GM18909 (cell line): ENCODE results near the gene DOCK6.
"Not testable (repeated sequence)": the region's sequence is repeated elsewhere in the genome, so short reads cannot be mapped to it uniquely, and the experiment has no call there.

ENCODE experiments used
- ATAC-seq: cut with Tn5 transposase; IDR thresholded peaks from one replicate; pipeline ENCODE4 v1.9.1; 2021; ENCODE audit warnings: mild to moderate bottlenecking; ENCODE audit not compliant: unreplicated experiment, poor library complexity

The DOCK6 gene

DNA sequence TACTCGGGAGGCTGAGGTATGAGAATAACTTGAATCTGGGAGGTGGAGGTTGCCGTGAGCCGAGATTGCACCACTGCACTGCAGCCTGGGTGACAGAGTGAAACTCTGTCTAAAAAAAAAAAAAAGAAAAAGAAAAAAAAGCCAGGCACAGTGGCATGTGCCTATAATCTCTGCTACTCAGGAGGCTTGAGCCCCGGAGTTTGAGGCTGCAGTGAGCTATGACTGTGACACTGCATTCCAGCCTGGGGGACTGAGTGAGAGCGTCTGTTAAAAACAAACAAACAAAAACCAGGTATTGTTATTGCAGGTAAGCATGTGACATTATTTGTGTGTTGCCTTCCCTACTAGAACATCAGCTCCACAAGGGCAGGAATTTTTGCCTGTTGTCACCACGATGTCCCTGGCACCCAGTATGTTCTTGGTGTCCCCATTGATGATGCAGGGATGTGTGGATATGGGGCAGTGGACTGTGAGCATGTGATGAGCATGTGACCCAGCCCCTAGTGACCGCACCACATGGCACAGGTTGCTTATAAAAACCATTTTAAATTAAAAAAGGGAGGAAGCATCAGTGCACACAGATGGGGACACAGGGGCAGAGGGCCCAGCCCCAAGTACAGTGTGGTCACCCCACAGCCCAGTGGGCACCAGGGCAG, 63.4 kb downstream of the DOCK6 start:
- no peak for ATAC-seq

DNA sequence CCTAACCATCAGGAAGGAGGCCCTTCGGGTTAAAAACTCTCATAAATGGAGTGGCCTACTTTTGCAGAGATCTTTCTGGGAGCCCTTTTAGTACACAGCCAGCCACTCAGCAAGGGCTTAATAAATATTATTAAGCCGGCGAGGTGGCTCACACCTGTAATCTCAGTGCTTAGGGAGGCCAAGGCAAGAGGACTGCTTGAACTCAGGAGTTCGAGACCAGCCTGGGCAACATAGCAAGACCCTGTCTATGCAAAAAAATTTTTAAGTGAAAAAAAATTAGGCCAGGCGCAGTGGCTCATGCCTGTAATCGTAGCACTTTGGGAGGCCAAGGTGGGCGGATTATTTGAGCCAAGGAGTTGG, 64.2 kb downstream of the DOCK6 start:
- no peak for ATAC-seq

DNA sequence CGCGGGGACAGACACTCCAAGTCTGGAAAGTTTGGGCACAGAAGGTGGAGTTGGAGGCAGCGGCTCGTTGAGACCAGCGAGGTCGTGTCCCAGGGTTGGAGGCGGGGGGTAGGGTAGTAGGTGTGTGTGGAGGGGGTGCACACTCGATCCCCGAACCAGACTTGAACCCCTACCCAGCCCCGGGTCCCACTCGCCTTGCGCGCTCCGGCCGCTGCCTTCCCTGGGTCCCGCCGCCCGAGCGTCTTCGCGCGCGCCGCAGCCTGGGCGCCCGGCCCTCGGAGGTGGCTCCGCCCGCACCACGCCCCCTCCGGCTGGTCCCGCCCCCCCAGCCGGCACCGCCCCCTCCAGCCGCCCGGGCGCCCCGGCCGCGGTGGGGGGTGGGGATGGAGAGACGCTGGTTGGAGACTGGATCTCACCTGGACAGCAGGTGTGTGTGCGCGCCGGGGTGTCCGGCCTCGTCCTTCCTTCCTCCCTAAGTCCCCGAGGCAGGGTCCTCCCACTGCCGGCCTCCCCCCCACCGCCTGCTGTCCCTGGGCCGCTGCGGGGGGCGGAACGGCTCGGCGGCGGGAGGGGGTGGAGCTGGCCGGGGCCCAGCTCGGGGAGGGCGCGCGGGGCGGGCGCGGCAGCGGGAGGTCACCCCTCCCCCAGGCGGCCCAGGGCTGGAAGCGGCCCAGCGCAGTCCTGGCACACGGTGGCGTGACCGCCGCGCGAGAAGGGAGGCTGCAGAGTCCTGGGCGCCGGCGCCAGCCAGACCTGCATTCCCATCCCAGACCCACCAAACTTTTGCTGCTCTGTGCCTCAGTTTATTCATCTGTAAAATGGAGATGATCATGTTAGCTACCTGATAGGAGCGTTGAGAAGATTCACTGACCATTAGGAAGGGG, 64.8 kb downstream of the DOCK6 start, which contains the start of gene KANK2:
KANK2 (minus strand) TSS at position 255 of the 884 bp plus-strand sequence. CDS start 3,034 bp downstream, outside the sequence.
- ATAC-seq, result peak; percentile 73

DNA sequence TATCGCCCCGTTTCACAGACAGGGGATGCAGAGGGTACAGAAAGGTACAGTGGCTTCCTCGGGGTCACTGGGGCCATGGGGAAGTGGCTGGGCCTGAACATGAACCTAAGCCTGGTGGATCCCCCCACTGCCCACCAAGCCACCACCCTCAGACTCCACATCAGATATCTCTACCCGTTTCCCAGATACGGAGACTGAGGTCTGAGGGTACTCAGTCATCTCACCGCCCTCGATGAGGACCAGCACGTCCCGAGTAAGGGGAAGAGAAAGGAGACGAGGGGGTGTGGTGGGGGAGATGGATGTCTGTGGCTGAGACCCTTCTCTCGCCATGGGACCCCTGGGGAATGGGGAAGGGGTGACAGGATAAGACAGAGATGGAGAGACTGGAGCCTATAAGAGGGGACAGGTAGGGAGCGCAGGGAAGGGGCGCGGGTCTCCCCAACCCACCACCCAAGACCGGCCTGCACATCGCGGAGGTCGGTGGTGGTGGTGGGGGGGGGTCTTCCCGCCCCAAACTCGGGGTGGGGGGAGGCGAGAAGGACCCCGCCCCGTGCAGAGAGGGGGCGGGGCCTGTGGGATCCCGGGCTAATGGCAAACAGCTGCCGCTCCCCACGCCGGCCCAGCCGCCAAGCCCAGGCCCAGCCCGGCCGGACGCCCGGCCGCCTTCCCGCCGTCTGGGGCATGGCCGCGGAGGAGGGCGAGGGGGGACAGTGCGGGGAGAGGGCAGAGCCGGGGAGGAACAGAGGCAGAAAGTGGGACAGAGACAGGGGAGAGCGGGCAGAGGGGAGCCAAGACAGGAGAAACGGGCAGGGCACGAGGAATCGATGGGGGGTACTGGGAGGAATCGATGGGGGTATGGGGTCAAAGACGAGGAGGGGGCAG, 65.7 kb downstream of the DOCK6 start:
- ATAC-seq, result no peak

DNA sequence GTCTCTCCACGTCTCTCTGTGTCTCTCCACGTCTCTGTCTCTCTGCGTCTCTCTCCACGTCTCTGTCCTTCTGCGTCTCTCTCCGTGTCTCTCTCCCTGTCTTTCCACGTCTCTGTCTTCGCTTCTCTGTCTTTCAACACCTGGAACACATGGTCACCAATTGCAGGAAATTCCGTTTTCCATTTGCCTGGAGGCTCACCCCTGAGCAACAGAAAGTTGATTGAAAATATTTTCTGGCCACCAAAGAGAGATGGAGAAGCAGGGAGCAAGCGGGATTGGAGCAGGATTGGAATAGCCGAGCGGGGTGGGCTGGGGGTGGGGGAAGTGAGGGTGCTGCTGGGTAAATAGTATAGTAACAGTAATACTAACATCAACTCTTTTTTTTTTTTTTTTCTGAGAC, 66.6 kb downstream of the DOCK6 start:
- ATAC-seq, result no peak

DNA sequence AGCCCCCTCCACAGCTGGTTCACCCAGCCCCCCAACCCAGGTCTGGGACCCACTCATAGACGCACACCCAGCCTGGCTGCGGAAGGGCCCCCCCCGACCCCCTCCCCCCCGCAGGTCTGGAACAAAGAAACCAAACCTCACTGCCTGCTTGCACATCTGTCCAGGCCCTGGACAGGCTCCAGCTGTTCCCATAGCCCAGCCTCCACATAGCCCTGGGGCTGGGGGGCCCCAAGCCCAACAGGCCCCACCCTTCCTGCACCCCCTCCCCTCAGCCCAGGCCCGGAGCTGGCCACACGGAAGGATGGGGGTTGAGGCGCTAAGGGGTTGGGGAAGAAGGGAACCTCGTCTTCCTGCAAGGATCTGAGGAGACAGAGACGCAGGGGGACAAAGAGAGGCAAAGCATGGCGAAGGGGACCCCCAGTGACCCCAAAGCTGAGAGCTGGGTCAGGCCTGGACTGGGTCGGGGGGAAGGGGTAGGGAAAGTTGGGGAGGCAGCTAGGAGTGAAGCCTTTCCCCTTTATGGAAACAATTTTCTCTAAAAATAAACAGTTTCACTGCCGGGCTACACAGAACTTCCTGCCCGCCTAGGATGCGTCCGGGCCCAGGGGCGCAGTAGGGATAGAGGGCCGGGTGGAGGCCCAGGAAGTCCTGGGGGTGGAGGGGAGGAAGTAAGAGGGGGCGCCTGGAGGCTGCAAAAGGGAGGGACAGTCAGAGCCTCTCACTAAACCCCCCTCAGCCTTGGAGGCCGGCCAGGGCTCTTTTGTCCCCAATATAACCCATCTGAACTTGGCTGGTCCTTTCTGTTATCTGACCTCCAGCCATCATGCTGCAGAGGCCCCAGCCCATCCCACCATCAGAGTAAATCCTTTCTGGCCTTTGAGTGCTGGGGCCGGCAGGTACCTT, 67.4 kb downstream of the DOCK6 start:
- ATAC-seq, result no peak

DNA sequence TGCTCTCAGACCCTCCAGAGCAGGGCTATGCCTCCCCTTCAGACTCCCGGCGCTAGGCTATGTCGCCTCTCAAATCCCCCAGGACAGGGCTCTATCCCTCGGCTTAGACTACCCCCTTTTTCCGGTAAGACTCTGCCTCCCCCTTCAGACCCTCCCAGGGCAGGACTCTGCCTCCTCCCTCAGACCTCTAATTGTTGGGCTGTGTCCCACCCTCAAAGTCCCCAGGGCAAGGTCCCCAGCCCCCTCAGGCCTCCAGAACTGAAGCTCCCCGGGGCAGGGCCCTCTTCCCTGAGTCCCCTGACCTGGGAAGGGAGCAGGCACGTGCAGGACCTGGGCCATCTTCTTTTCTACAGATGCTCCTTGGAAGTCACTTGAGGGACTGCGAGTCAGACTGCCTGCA, 68.2 kb downstream of the DOCK6 start:
- no peak for ATAC-seq

DNA sequence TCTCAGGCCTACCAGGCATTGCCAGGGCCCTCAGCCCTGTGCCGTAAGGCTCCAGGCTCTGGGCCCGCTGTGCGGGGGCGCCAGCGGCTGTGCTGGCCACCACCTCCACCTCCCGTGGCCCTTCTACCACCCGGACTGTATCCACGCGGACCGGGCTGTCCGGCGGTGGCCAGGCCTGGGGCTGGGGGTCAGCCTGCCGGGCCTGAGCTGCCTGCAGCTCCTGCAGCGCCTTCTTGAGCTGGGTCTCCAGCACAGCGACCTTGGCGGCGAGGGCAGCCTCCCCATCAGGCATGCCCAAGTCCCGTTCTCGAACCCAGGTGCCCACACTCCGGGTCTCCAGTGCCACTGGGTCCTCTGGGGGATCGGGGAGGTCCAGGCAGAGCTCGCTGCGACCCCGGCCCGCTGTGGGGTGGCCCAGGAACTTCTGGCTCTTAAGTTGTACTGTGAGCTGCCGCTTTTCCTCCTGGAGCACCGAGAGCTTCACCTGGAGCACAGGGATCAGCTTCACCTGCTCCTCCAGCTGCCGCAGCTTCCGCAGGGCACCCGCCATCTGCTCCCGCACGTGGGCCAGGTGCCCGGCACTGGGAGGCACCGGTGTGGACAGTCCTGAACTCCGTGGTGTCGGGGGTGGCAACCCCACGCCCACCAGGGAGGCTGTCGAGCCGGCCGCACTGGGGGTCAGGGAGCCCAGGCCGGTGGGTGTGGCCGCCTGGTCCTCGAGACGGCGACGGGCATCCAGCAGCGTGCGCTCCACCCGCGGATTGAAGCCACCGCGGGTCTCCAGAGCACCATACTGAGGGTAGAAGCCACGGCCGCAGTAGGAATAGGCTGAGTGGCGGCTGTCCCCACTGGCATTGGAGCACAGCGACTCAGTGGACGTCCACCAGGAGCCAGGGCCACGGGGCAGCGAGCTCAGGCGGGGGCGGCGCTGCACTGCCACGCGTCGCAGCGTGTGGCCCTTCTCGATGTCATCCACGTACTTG, 69.1 kb downstream of the DOCK6 start:
- ATAC-seq, result no peak

DNA sequence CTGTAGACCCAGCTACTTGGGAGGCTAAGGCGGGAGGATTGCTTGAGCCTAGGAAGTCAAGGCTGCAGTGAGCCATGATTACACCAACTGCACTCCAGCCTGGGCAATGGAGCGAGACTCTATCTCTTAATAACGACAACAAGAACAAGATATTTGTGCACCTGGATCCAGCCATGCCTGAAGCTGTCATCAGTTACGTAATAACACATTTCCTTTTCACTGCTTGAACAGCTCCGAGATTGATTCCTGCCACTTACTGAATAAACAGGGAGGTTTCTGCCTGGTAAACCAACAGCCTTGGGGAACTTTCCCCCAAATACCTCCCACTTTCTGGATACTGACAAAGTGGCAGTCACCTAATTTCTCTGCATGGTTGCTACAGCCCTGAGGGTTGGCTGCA, 70.4 kb downstream of the DOCK6 start:
- no peak for ATAC-seq

DNA sequence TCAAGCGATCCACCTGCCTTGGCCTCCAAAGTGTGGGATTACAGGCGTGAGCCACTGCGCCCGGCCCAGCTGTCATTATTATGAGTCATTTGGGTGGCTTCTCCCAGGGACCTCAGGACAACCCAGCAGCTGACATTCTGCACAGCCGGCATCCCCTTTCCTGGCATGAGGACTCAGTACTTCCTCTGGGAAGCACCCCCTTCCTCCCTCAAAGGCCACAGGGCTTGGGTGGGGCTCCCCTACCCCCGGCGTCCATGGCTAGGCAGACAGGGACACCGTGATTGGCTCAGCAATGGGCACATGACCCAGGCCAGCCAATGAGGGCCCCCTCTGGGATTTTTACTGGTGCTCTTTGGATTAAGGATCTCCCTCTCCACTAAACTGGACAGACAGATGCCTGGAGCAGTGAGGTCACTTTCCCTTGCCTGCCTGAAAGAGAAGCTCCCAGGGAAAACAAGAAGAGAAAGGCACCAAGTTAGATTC, 71.0 kb downstream of the DOCK6 start:
- ATAC-seq, result no peak

DNA sequence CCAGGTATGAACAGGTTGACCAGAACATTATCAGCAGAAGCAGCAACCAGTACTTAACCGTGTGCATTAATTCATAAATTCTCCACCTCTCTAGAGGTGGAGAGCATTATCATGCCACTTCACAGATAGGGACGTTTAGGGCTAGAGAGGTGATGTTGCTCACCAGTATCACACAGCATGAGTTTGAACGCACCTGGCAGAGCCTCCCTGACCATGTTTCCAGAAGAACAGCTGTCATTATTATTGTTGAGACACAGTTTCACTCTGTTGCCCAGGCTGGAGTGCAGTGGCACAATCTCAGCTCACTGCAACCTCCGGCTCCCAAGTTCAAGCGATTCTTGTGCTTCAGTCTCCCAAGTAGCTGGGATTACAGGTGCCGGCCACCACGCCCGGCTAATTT, 71.8 kb downstream of the DOCK6 start:
- no peak for ATAC-seq

DNA sequence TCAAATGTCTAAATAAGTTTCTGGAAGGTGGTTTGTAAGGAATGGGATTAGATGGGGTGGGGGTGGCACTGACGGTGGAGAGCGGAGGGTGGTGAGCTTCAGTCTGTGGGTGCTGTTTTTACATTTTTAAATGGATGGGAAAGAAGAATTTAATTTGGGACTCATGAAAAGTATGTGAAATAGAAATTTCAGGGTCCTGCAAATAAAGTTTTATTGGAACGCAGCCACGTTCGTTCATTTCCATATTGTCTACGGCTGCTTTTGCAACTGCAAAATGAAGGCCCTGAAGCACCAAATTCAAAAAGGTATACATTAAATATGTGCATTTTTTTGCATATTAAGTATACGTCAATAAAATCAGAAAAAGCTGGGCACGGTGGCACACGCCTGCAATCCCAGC, 74.9 kb downstream of the DOCK6 start:
- ATAC-seq, result no peak

DNA sequence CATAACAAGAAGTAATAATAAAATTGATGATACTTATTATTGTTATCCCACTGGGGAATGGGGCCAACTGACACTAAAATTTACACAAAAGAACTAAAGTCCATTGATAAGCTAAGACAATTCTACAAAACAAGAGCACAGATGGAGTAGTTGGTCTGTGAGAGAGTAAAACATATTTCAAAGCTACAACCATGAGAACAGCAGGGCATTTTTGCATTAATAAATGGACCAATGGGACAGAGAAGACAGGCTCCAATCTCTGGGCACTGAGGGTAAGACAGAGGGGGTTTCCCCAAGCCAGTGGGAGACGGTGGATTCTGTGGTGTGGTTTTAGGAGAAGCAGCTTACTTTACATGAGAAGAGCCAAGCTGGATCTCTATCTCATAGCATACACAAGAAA, 79.3 kb downstream of the DOCK6 start:
- no peak for ATAC-seq

DNA sequence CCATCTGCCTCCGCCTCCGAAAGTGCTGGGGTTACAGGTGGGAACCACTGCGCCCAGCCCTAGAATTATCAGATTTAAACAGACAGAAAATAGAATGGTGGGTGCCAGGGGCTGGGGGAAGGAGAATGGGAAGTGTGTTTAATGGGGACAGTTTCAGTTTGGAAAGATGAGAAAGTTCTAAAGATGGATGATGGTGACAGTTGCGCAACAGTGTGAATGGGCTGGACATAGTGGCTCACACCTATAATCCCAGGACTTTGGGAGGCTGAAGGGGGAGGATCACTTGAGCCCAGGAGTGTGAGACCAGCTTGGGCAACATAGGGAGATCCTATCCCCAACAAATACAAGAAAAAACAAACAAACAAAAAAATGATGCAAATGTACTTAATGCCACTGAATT, 80.8 kb downstream of the DOCK6 start:
- ATAC-seq, result no peak

DNA sequence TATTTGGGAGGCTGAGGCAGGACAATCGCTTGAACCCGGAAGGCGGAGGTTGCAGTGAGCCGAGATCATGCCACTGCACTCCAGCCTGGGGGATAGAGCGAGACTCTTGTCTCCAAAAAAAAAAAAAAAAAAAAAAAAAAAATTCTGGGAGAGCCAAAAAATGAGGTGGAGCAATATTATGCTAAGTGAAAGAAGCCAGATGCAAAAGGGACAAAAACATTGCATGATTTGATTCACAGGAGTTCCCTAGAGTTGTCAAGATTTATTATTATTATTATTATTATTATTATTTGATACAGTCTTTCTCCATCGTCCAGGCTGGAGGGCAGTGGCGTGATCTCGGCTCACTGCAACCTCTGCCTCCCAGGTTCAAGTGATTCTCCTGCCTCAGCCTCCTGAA, 81.3 kb downstream of the DOCK6 start:
- not testable (repeated sequence) for ATAC-seq

DNA sequence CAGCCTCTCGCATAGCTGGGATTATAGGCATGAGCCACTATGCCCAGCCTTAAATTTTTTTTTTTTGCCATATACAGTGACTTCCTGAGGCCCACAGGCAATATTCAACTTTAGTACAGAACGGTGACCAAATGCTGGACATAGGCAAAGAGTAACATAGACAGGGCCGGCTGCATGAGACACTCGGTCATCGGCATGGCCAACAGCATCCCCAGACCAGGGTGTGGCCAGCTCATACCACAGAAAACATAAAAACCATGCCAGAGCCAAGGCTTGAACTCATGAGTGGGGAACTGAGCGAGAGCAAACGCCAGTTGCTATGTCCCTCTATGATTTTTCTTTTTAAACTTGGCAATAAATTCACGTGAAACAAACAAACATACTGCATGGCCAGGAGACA, 82.0 kb downstream of the DOCK6 start:
- no peak for ATAC-seq

DNA sequence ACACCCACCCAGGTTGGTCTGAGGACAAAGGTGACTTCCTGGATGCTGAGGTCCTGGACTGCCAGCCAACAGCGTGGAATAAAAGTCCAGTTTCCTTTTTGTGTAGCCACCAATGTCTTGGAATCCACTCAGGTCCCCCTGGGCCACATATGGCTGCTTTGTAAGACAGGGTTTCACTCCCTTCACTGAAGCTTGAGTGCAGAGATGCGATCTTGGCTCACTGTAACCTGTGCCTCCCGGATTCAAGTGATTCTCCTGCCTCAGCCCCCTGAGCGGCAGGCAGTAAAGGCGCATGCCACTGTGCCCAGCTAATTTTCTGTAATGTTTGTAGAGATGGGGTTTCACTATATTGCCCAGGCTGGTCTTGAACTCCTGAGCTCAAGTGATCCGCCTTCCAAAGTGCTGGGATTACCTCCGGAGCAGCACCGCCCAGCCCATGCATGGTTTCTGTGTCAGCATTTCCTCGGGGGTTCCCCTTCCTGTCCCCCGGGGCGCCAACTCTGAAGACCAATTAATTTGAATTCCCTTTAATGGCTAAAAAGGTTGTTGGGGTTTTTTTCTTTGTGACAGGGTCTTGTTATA, 82.5 kb downstream of the DOCK6 start:
- no peak for ATAC-seq

DNA sequence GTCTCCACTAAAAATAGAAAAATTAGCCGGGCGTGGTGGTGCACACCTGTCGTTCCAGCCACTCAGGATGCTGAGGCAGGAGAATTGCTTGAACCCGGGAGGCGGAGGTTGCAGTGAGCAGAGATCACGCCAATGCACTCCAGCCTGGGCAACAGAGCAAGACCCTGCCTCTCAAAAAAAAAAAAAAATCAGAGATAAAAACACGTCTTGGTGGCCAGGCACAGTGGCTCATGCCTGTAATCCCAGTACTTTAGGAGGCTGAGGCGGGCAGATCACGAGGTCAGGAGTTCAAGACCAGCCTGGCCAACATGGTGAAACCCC, 83.2 kb downstream of the DOCK6 start:
- ATAC-seq, result not testable (repeated sequence)
